Endothelial cell of umbilical vein (primary cell): Measurements from ENCODE around the gene RMDN3.

Experiments
- EZH2 ChIP-seq: IDR thresholded peaks from 2 replicates; pipeline ENCODE4 v1.6.1; 2012; ENCODE audit warnings: borderline replicate concordance, low read depth, mild to moderate bottlenecking, moderate library complexity, low read length, inconsistent platforms; ENCODE audit not compliant: severe bottlenecking
- FOS ChIP-seq: IDR thresholded peaks from 2 replicates; pipeline ENCODE4 v1.6.1; 2011; ENCODE audit warnings: mild to moderate bottlenecking, low read length, moderate library complexity, borderline replicate concordance; ENCODE audit not compliant: insufficient read depth
- JUN ChIP-seq: IDR thresholded peaks from 2 replicates; pipeline ENCODE4 v1.6.1; 2011; ENCODE audit warnings: borderline replicate concordance, low read depth; ENCODE audit not compliant: insufficient read length, insufficient read depth
- MYC ChIP-seq: IDR thresholded peaks from one replicate; pipeline ENCODE4 v1.6.1; 2011; ENCODE audit warnings: mild to moderate bottlenecking, low read depth, low read length
- POLR2A ChIP-seq: IDR thresholded peaks from 2 replicates; pipeline ENCODE4 v1.6.1; 2012; ENCODE audit warnings: low read depth, mild to moderate bottlenecking, control low read depth, low read length
- POLR2AphosphoS5 ChIP-seq: IDR thresholded peaks from 2 replicates; pipeline ENCODE4 v1.6.1; 2012; ENCODE audit warnings: low read depth, mild to moderate bottlenecking, control low read depth, low read length, moderate library complexity; ENCODE audit not compliant: insufficient read depth
- TF ChIP-seq, protein P1 (sequence below), 2 donors: IDR thresholded peaks; 1 replicate in 1 of 2; 2 replicates in 1 of 2; pipeline ENCODE4 v1.5.1; 2011; ENCODE audit warnings: low read length in 2 of 2, mild to moderate bottlenecking in 2 of 2, moderate library complexity in 2 of 2, control low read depth in 1 of 2, inconsistent platforms in 1 of 2, low read depth in 1 of 2; ENCODE audit not compliant: insufficient read depth in 1 of 2; ENCODE audit errors: extremely low read depth in 1 of 2
- TF ChIP-seq, protein P2 (sequence below): IDR thresholded peaks from 2 replicates; pipeline ENCODE4 v1.6.1; 2011; ENCODE audit not compliant: insufficient read depth, insufficient read length

DNA sequence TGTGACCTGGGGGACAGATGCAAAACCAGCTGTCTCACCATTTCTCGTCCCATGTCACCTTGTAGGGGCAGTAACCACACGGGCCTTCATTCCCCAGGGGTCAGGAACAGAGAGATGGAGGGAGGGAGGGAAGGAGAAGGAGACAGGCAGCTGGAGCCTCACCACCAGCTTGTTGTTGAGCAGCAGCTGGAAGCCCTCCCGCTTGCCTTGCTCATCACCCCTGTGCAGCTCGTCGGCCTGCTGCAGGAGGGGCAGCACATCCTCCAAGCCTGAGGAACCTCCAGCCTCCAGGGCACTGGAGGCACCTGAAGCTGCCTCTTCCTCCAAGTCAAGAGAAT is 10.3 kb downstream of the RMDN3 start:
- TF ChIP-seq, protein P1, sequence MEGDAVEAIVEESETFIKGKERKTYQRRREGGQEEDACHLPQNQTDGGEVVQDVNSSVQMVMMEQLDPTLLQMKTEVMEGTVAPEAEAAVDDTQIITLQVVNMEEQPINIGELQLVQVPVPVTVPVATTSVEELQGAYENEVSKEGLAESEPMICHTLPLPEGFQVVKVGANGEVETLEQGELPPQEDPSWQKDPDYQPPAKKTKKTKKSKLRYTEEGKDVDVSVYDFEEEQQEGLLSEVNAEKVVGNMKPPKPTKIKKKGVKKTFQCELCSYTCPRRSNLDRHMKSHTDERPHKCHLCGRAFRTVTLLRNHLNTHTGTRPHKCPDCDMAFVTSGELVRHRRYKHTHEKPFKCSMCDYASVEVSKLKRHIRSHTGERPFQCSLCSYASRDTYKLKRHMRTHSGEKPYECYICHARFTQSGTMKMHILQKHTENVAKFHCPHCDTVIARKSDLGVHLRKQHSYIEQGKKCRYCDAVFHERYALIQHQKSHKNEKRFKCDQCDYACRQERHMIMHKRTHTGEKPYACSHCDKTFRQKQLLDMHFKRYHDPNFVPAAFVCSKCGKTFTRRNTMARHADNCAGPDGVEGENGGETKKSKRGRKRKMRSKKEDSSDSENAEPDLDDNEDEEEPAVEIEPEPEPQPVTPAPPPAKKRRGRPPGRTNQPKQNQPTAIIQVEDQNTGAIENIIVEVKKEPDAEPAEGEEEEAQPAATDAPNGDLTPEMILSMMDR (IDR thresholded peaks at IDR 0.05; ENCODE audit: extremely low read depth in 1 of 2, insufficient read depth in 1 of 2, low read depth in 1 of 2, low read length in 2 of 2) = no peak
- no peak for TF ChIP-seq POLR2AphosphoS5
- no peak for TF ChIP-seq POLR2A
- no peak for TF ChIP-seq EZH2
- no peak for TF ChIP-seq FOS
- TF ChIP-seq, protein P2, sequence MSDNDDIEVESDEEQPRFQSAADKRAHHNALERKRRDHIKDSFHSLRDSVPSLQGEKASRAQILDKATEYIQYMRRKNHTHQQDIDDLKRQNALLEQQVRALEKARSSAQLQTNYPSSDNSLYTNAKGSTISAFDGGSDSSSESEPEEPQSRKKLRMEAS = no peak
- TF ChIP-seq JUN = no peak
- no peak for TF ChIP-seq MYC
